PFSK-1 (cell line): Measurements from ENCODE around the gene OGDHL.

ENCODE experiments used
- FOXP2 ChIP-seq: optimal IDR thresholded peaks from 2 replicates; pipeline ENCODE3; 2011; ENCODE audit warnings: borderline replicate concordance, control low read depth, inconsistent platforms; ENCODE audit not compliant: insufficient read depth; ENCODE audit errors: extremely low read length, extremely low read depth
- POLR2AphosphoS5 ChIP-seq: IDR thresholded peaks from 2 replicates; pipeline ENCODE4 v1.6.1; 2012; ENCODE audit warnings: low read depth, mild to moderate bottlenecking, control low read depth, low read length, moderate library complexity
- SIN3A ChIP-seq: IDR thresholded peaks from 2 replicates; pipeline ENCODE4 v1.6.1; 2012; ENCODE audit warnings: mild to moderate bottlenecking, low read length, moderate library complexity, borderline replicate concordance; ENCODE audit not compliant: insufficient read depth
- TAF1 ChIP-seq: IDR thresholded peaks from 2 replicates; pipeline ENCODE4 v1.6.1; 2012; ENCODE audit warnings: low read length, control low read depth, borderline replicate concordance; ENCODE audit not compliant: insufficient read depth
- TF ChIP-seq, protein P1 (sequence below), 2 experiments: IDR thresholded peaks; 2 replicates each; pipeline versions ENCODE4 v1.6.1 to v1.8.0; 2011 to 2012; ENCODE audit warnings: low read depth in 2 of 2, low read length in 2 of 2, control low read depth in 1 of 2, inconsistent platforms in 1 of 2, mild to moderate bottlenecking in 1 of 2, moderate library complexity in 1 of 2; ENCODE audit not compliant: insufficient read depth in 1 of 2

DNA sequence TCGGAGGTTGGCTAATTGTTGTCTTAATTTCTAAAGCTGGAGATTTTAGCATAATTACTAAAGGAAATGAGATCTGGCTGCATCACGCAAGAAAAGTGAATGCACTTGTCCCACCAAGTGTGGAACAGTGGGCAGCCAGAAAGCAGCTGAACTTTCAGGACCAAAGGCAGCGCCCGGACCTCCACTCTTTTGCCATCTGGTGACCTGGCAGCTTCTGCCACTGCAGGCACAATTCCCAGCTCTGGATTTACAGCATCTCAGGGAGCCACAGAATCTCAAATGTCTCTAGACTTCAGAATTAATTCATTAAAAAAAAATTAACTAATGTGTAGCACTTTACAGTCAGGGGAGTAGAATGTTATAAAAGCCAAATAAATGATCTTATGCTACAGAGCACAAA lies 14.7 kb upstream of the OGDHL start:
- no peak for TF ChIP-seq POLR2AphosphoS5
- TF ChIP-seq FOXP2 = no peak
- TF ChIP-seq, protein P1, sequence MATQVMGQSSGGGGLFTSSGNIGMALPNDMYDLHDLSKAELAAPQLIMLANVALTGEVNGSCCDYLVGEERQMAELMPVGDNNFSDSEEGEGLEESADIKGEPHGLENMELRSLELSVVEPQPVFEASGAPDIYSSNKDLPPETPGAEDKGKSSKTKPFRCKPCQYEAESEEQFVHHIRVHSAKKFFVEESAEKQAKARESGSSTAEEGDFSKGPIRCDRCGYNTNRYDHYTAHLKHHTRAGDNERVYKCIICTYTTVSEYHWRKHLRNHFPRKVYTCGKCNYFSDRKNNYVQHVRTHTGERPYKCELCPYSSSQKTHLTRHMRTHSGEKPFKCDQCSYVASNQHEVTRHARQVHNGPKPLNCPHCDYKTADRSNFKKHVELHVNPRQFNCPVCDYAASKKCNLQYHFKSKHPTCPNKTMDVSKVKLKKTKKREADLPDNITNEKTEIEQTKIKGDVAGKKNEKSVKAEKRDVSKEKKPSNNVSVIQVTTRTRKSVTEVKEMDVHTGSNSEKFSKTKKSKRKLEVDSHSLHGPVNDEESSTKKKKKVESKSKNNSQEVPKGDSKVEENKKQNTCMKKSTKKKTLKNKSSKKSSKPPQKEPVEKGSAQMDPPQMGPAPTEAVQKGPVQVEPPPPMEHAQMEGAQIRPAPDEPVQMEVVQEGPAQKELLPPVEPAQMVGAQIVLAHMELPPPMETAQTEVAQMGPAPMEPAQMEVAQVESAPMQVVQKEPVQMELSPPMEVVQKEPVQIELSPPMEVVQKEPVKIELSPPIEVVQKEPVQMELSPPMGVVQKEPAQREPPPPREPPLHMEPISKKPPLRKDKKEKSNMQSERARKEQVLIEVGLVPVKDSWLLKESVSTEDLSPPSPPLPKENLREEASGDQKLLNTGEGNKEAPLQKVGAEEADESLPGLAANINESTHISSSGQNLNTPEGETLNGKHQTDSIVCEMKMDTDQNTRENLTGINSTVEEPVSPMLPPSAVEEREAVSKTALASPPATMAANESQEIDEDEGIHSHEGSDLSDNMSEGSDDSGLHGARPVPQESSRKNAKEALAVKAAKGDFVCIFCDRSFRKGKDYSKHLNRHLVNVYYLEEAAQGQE (IDR thresholded peaks at IDR 0.05; ENCODE audit: insufficient read depth in 1 of 2, low read depth in 2 of 2, low read length in 2 of 2) = no peak
- TF ChIP-seq TAF1 = no peak
- TF ChIP-seq SIN3A = no peak
